Tibial nerve (tissue), 3 donors: ENCODE results near the gene KCNC3.

ENCODE experiments used
- CTCF ChIP-seq, 5 experiments: fragments of 200-600 bp in 3 of 5; fragments of 450-650 bp in 2 of 5; sonication (generic) in 3 of 5; IDR thresholded peaks; one replicate each; pipeline ENCODE4 v1.5.1; 2016 to 2019; ENCODE audit warnings: antibody characterized with exemption in 5 of 5, mild to moderate bottlenecking in 3 of 5, moderate library complexity in 2 of 5
- POLR2A ChIP-seq, 2 donors: fragments of 450-650 bp; IDR thresholded peaks; one replicate each; pipeline ENCODE4 v1.6.1; 2017; ENCODE audit warnings: antibody characterized with exemption in 2 of 2, mild to moderate bottlenecking in 2 of 2, moderate library complexity in 2 of 2

- no peak for TF ChIP-seq CTCF (IDR thresholded peaks at IDR 0.05)
- TF ChIP-seq POLR2A (IDR thresholded peaks at IDR 0.05), result no peak
Observed at GRCh38 chr19:50377051-50377461, 47.9 kb upstream of the KCNC3 start.
